Fibroblast of lung (primary cell): ENCODE measurements around the gene GSG1L. TPM values are rescaled to one million over a fixed set of nuclear protein-coding genes. Genes with fewer than 3 reads are reported as not detected.

Experiments
- DNase-seq, 2 donors: peaks; one replicate each; pipeline versions ENCODE4 v3.0.0 to v3.0.0-alpha.2; 2010; ENCODE audit warnings: low read depth in 2 of 2
- H2AFZ ChIP-seq: 2 replicates; pipeline ENCODE4 v1.5.1; 2012; ENCODE audit warnings: low read length, control low read depth, inconsistent platforms
- H3K27ac ChIP-seq: 2 replicates; pipeline ENCODE4 v1.5.1; 2011; ENCODE audit warnings: low read length, control low read depth; ENCODE audit not compliant: insufficient read depth
- H3K27me3 ChIP-seq: 2 replicates; pipeline ENCODE4 v1.5.1; 2011; ENCODE audit warnings: mild to moderate bottlenecking, low read length; ENCODE audit not compliant: control insufficient read depth, insufficient read depth
- H3K36me3 ChIP-seq: 2 replicates; pipeline ENCODE4 v1.5.1; 2011; ENCODE audit warnings: low read length; ENCODE audit not compliant: control insufficient read depth, insufficient read depth
- H3K4me1 ChIP-seq: 2 replicates; pipeline ENCODE4 v1.5.1; 2011; ENCODE audit warnings: low read length; ENCODE audit not compliant: control insufficient read depth, insufficient read depth; ENCODE audit errors: extremely low read depth
- H3K4me2 ChIP-seq: 2 replicates; pipeline ENCODE4 v1.5.1; 2011; ENCODE audit warnings: low read length, control low read depth; ENCODE audit not compliant: insufficient read depth; ENCODE audit errors: extremely low read depth
- H3K4me3 ChIP-seq, 4 experiments: fragments of 200-600 bp in 1 of 4; sonication (generic) in 1 of 4; replicated peaks in 1 of 4; 2 replicates each; pipeline ENCODE4 v1.5.1; 2011 to 2016; ENCODE audit warnings: low read length in 4 of 4, low read depth in 3 of 4, mild to moderate bottlenecking in 3 of 4, control low read depth in 2 of 4, inconsistent platforms in 1 of 4, mixed read lengths in 1 of 4; ENCODE audit not compliant: insufficient read depth in 1 of 4; ENCODE audit errors: control extremely low read depth in 1 of 4
- H3K79me2 ChIP-seq: 2 replicates; pipeline ENCODE4 v1.5.1; 2012; ENCODE audit warnings: mild to moderate bottlenecking, low read length, inconsistent platforms; ENCODE audit not compliant: control insufficient read depth, insufficient read depth
- H3K9ac ChIP-seq: 2 replicates; pipeline ENCODE4 v1.5.1; 2011; ENCODE audit warnings: mild to moderate bottlenecking, low read length, control low read depth; ENCODE audit not compliant: insufficient read depth
- H3K9me3 ChIP-seq: 2 replicates; pipeline ENCODE4 v1.5.1; 2012; ENCODE audit warnings: low read depth, low read length; ENCODE audit not compliant: control insufficient read depth, insufficient read depth
- H4K20me1 ChIP-seq: 2 replicates; pipeline ENCODE4 v1.5.1; 2011; ENCODE audit warnings: low read length; ENCODE audit not compliant: control insufficient read depth, insufficient read depth; ENCODE audit errors: extremely low read depth
- EZH2 ChIP-seq: IDR thresholded peaks from 2 replicates; pipeline ENCODE4 v1.5.1; 2012; ENCODE audit warnings: low read length, control low read depth, mild to moderate bottlenecking; ENCODE audit errors: missing control alignments
- polyA plus RNA-seq, 2 donors: library from polyadenylated mRNA; depleted of rRNA in 1 of 2; stranded (reverse) in 1 of 2; unstranded in 1 of 2; fragments of >200 nt; gene quantifications; 2 replicates each; pipeline ENCODE4 v1.2.1, GENCODE V29; 2011 to 2012; ENCODE audit warnings: missing spikeins in 1 of 2
- total RNA-seq: library from RNA; depleted of rRNA; stranded (reverse); fragments of >200 nt; gene quantifications from 2 replicates; pipeline ENCODE4 v1.2.1, GENCODE V29; 2014
- TF ChIP-seq, protein P1 (sequence below), 2 donors: IDR thresholded peaks in 1 of 2; conservative IDR thresholded peaks in 1 of 2; 1 replicate in 1 of 2; 2 replicates in 1 of 2; pipeline ENCODE4 v1.5.1; 2011 to 2012; ENCODE audit warnings: low read length in 2 of 2, control low read depth in 1 of 2, inconsistent platforms in 1 of 2, low read depth in 1 of 2, mild to moderate bottlenecking in 1 of 2

The GSG1L gene
- total and polyA plus RNA-seq, 2 donors (not counting 1 experiment from before 2014, with no cell fraction given), result not detected

- no peaks in the 10 kb centered on the region for H4K20me1 ChIP-seq
- no peak for TF ChIP-seq EZH2
- TF ChIP-seq, protein P1, sequence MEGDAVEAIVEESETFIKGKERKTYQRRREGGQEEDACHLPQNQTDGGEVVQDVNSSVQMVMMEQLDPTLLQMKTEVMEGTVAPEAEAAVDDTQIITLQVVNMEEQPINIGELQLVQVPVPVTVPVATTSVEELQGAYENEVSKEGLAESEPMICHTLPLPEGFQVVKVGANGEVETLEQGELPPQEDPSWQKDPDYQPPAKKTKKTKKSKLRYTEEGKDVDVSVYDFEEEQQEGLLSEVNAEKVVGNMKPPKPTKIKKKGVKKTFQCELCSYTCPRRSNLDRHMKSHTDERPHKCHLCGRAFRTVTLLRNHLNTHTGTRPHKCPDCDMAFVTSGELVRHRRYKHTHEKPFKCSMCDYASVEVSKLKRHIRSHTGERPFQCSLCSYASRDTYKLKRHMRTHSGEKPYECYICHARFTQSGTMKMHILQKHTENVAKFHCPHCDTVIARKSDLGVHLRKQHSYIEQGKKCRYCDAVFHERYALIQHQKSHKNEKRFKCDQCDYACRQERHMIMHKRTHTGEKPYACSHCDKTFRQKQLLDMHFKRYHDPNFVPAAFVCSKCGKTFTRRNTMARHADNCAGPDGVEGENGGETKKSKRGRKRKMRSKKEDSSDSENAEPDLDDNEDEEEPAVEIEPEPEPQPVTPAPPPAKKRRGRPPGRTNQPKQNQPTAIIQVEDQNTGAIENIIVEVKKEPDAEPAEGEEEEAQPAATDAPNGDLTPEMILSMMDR (conservative IDR thresholded peaks at IDR 0.05 in 1 of 2, IDR thresholded peaks at IDR 0.05 in 1 of 2; ENCODE audit: low read depth in 1 of 2, low read length in 2 of 2), result no peak
- no peaks in the 10 kb centered on the region for H3K9me3 ChIP-seq
- H3K27ac ChIP-seq, result no peak overlapping the region
- H3K4me2 ChIP-seq, result no peak overlapping the region
- no peak for DNase-seq
- no peaks in the 10 kb centered on the region for H3K36me3 ChIP-seq
- H3K4me3 ChIP-seq, result no peak overlapping the region
- H2AFZ ChIP-seq, result no peak overlapping the region
- H3K9ac ChIP-seq, result no peak overlapping the region
- H3K27me3 ChIP-seq, result no peaks in the 10 kb centered on the region
- no peaks in the 10 kb centered on the region for H3K4me1 ChIP-seq
- H3K79me2 ChIP-seq, result no peaks in the 10 kb centered on the region
These were observed 238.7 kb downstream of the GSG1L start for GRCh38 chr16:27824786-27825185.

DNA sequence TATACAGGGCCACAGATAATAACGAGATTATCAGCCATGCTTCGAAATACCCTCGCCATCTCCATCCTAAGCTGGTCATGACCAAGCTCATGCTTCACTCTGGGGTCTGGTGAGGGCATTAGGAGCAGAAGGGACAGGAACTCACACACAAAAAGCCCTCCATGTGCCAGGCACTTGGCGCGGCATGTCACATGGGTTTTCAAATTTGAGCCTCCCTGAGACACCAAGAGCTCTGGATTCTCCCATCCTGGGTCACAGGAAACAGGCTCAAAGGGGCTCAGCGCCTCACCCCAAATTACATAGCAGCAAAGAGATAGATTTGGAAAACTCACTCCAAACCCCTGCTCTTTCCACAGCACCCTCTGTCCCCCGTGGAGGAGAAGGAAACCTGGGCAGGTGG lies 239.5 kb downstream of the GSG1L start:
- no peak overlapping the region for H3K27ac ChIP-seq
- H3K4me1 ChIP-seq, result no peaks in the 10 kb centered on the region
- no peaks in the 10 kb centered on the region for H3K79me2 ChIP-seq
- TF ChIP-seq, protein P1 (conservative IDR thresholded peaks at IDR 0.05 in 1 of 2, IDR thresholded peaks at IDR 0.05 in 1 of 2; ENCODE audit: low read depth in 1 of 2, low read length in 2 of 2), result no peak
- no peak for TF ChIP-seq EZH2
- H3K27me3 ChIP-seq, result no peaks in the 10 kb centered on the region
- H3K36me3 ChIP-seq, result no peaks in the 10 kb centered on the region
- no peak overlapping the region for H3K4me3 ChIP-seq
- H2AFZ ChIP-seq, result no peak overlapping the region
- H3K9ac ChIP-seq, result no peak overlapping the region
- no peaks in the 10 kb centered on the region for H4K20me1 ChIP-seq
- DNase-seq, result no peak
- H3K4me2 ChIP-seq, result no peak overlapping the region
- H3K9me3 ChIP-seq, result no peaks in the 10 kb centered on the region

GRCh38 chr16:27823421-27823820 lies 240.1 kb downstream of the GSG1L start:
- no peak overlapping the region for H2AFZ ChIP-seq
- H3K4me3 ChIP-seq, result no peak overlapping the region
- no peak overlapping the region for H3K9ac ChIP-seq
- H3K4me2 ChIP-seq, result no peak overlapping the region
- no peaks in the 10 kb centered on the region for H3K36me3 ChIP-seq
- no peaks in the 10 kb centered on the region for H3K4me1 ChIP-seq
- H3K27me3 ChIP-seq, result peaks cover 4% of the 10 kb centered on the region
- no peaks in the 10 kb centered on the region for H3K79me2 ChIP-seq
- no peak overlapping the region for H3K27ac ChIP-seq
- TF ChIP-seq, protein P1 (conservative IDR thresholded peaks at IDR 0.05 in 1 of 2, IDR thresholded peaks at IDR 0.05 in 1 of 2; ENCODE audit: low read depth in 1 of 2, low read length in 2 of 2), result no peak
- no peak for TF ChIP-seq EZH2
- H4K20me1 ChIP-seq, result no peaks in the 10 kb centered on the region
- no peaks in the 10 kb centered on the region for H3K9me3 ChIP-seq
- no peak for DNase-seq
